HEK293T (cell line): ENCODE measurements around the gene TNRC18.

ENCODE experiments used
- ARNT ChIP-seq: fragments of 450-650 bp; IDR thresholded peaks from 2 replicates; pipeline ENCODE4 v1.6.1; 2017; ENCODE audit warnings: mild to moderate bottlenecking
- BHLHE40 ChIP-seq: fragments of 450-650 bp; IDR thresholded peaks from 2 replicates; pipeline ENCODE4 v1.6.1; 2016; ENCODE audit warnings: mild to moderate bottlenecking, moderate library complexity, borderline replicate concordance
- CTBP1 ChIP-seq: fragments of 450-650 bp; IDR thresholded peaks from 2 replicates; pipeline ENCODE4 v1.6.1; 2016; ENCODE audit warnings: borderline replicate concordance
- ELF4 ChIP-seq: fragments of 450-650 bp; IDR thresholded peaks from 2 replicates; pipeline ENCODE4 v1.6.1; 2017; ENCODE audit warnings: antibody characterized with exemption
- FOXA1 ChIP-seq: fragments of 450-650 bp; IDR thresholded peaks from 2 replicates; pipeline ENCODE4 v1.6.1; 2016; ENCODE audit warnings: mild to moderate bottlenecking
- FOXK2 ChIP-seq: fragments of 450-650 bp; IDR thresholded peaks from 2 replicates; pipeline ENCODE4 v1.6.1; 2016; ENCODE audit warnings: mild to moderate bottlenecking
- HDGF ChIP-seq: fragments of 450-650 bp; IDR thresholded peaks from 2 replicates; pipeline ENCODE4 v1.6.1; 2017; ENCODE audit warnings: antibody characterized with exemption, borderline replicate concordance
- L3MBTL2 ChIP-seq: fragments of 450-650 bp; conservative IDR thresholded peaks from 2 replicates; pipeline ENCODE4 v1.6.1; 2016; ENCODE audit warnings: mild to moderate bottlenecking
- NFRKB ChIP-seq: fragments of 450-650 bp; IDR thresholded peaks from 2 replicates; pipeline ENCODE4 v1.6.1; 2016; ENCODE audit warnings: mild to moderate bottlenecking, moderate library complexity
- SP1 ChIP-seq: fragments of 450-650 bp; IDR thresholded peaks from 2 replicates; pipeline ENCODE4 v1.6.1; 2017
- SUZ12 ChIP-seq: fragments of 450-650 bp; IDR thresholded peaks from 2 replicates; pipeline ENCODE4 v1.6.1; 2016; ENCODE audit warnings: mild to moderate bottlenecking
- TARDBP ChIP-seq: fragments of 450-650 bp; IDR thresholded peaks from 2 replicates; pipeline ENCODE4 v1.6.1; 2016
- ZNF384 ChIP-seq: fragments of 450-650 bp; IDR thresholded peaks from 2 replicates; pipeline ENCODE4 v1.6.1; 2016

DNA sequence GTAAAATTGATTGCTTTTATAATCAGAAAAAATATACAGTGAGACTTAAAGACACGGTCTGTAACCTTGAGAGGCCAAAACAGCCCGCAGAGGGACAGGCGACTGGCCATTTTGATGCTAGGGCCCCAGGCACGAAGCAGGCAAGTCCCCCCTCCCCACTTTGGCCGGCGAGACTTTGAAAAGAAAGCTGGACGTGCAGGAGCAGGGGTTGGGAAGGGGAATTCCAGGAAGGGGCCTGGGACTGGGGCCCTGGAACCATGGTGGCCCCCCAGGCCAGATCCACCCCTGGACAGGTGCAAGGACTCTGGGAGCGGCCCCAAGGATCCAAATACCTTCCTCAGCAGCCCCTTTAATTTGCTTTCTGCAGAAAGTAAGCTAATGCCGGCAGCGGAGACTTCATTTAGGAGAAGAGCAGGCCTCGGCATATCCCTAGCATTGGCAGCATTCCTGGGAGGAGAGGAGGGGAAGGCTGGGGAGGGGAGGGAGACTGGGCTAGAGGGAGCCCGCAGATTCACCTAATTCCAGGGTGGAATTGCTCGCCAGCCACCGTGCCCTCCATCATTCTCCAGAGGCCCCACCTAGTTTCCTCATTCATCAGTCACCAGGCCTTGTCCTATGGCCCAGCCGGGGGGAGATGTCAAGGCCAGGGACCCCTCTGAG is 24.9 kb upstream of the TNRC18 start:
- no peak for TF ChIP-seq FOXA1
- no peak for TF ChIP-seq SP1
- TF ChIP-seq NFRKB, result no peak
- no peak for TF ChIP-seq SUZ12
- no peak for TF ChIP-seq ZNF384
- TF ChIP-seq CTBP1, result no peak
- no peak for TF ChIP-seq TARDBP
- no peak for TF ChIP-seq BHLHE40
- TF ChIP-seq FOXK2, result no peak
- TF ChIP-seq HDGF, result no peak
- no peak for TF ChIP-seq ELF4
- no peak for TF ChIP-seq L3MBTL2
- TF ChIP-seq ARNT, result no peak
